Ishikawa (cell line): ENCODE measurements around the gene SPP2.

Source experiments
- CREB1 ChIP-seq: IDR thresholded peaks from 2 replicates; pipeline ENCODE4 v1.6.1; 2012; ENCODE audit warnings: low read depth
- EP300 ChIP-seq: IDR thresholded peaks from 2 replicates; pipeline ENCODE4 v1.6.1; 2012; ENCODE audit warnings: borderline replicate concordance
- FOXM1 ChIP-seq: IDR thresholded peaks from 2 replicates; pipeline ENCODE4 v1.6.1; 2012; ENCODE audit warnings: low read depth, borderline replicate concordance
- RAD21 ChIP-seq: IDR thresholded peaks from 2 replicates; pipeline ENCODE4 v1.6.1; 2012; ENCODE audit warnings: low read depth
- TAF1 ChIP-seq: IDR thresholded peaks from 2 replicates; pipeline ENCODE4 v1.6.1; 2012; ENCODE audit warnings: low read depth, mild to moderate bottlenecking
- TCF12 ChIP-seq: IDR thresholded peaks from 2 replicates; pipeline ENCODE4 v1.6.1; 2012; ENCODE audit warnings: low read depth
- ZBTB7A ChIP-seq: IDR thresholded peaks from 2 replicates; pipeline ENCODE4 v1.6.1; 2012; ENCODE audit warnings: low read depth
- TF ChIP-seq, protein P1 (sequence below): IDR thresholded peaks from 2 replicates; pipeline ENCODE4 v1.6.1; 2012
- TF ChIP-seq, protein P2 (sequence below): IDR thresholded peaks from 2 replicates; pipeline ENCODE4 v1.6.1; 2012; ENCODE audit warnings: low read depth, mild to moderate bottlenecking
- TF ChIP-seq, protein P3 (sequence below): IDR thresholded peaks from 2 replicates; pipeline ENCODE4 v1.6.1; 2012

- TF ChIP-seq TCF12, result no peak
- TF ChIP-seq CREB1, result no peak
- TF ChIP-seq, protein P1, sequence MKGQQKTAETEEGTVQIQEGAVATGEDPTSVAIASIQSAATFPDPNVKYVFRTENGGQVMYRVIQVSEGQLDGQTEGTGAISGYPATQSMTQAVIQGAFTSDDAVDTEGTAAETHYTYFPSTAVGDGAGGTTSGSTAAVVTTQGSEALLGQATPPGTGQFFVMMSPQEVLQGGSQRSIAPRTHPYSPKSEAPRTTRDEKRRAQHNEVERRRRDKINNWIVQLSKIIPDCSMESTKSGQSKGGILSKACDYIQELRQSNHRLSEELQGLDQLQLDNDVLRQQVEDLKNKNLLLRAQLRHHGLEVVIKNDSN, result no peak
- TF ChIP-seq TAF1, result no peak
- no peak for TF ChIP-seq EP300
- TF ChIP-seq, protein P2, sequence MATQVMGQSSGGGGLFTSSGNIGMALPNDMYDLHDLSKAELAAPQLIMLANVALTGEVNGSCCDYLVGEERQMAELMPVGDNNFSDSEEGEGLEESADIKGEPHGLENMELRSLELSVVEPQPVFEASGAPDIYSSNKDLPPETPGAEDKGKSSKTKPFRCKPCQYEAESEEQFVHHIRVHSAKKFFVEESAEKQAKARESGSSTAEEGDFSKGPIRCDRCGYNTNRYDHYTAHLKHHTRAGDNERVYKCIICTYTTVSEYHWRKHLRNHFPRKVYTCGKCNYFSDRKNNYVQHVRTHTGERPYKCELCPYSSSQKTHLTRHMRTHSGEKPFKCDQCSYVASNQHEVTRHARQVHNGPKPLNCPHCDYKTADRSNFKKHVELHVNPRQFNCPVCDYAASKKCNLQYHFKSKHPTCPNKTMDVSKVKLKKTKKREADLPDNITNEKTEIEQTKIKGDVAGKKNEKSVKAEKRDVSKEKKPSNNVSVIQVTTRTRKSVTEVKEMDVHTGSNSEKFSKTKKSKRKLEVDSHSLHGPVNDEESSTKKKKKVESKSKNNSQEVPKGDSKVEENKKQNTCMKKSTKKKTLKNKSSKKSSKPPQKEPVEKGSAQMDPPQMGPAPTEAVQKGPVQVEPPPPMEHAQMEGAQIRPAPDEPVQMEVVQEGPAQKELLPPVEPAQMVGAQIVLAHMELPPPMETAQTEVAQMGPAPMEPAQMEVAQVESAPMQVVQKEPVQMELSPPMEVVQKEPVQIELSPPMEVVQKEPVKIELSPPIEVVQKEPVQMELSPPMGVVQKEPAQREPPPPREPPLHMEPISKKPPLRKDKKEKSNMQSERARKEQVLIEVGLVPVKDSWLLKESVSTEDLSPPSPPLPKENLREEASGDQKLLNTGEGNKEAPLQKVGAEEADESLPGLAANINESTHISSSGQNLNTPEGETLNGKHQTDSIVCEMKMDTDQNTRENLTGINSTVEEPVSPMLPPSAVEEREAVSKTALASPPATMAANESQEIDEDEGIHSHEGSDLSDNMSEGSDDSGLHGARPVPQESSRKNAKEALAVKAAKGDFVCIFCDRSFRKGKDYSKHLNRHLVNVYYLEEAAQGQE, result no peak
- no peak for TF ChIP-seq ZBTB7A
- no peak for TF ChIP-seq RAD21
- TF ChIP-seq, protein P3, sequence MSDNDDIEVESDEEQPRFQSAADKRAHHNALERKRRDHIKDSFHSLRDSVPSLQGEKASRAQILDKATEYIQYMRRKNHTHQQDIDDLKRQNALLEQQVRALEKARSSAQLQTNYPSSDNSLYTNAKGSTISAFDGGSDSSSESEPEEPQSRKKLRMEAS, result no peak
- no peak for TF ChIP-seq FOXM1
Observed at GRCh38 chr2:234022424-234022823, 28.1 kb upstream of the SPP2 start.
